Stimulated activated naive CD4-positive, alpha-beta T cell treated with Interleukin-2 at 50 U/mL for 16 hours (primary cell): ENCODE measurements around the gene SLC5A3.

ENCODE experiments used
- DNase-seq: peaks from one replicate; lab custom pipeline; 2025; lab: John Stamatoyannopoulos, UW

SLC5A3 gene

GRCh38 chr21:34073032-34073748, at the start of gene SLC5A3, which contains the start of gene MRPS6:
Gene SLC5A3 (plus strand): TSS chr21:34073578. CDS start chr21:34095199, 21,621 bp downstream.
Gene MRPS6 (plus strand): TSS chr21:34073578. CDS start chr21:34073701, 123 bp downstream.
- DNase-seq = peak; percentile 77

GRCh38 chr21:34023691-34024373, 49.5 kb upstream of the SLC5A3 start:
- no peak for DNase-seq

GRCh38 chr21:34024374-34024693, 49.0 kb upstream of the SLC5A3 start:
- no peak for DNase-seq

- no peak for DNase-seq
Observed at GRCh38 chr21:34027721-34028461, 45.5 kb upstream of the SLC5A3 start.

GRCh38 chr21:34029743-34030528, 43.4 kb upstream of the SLC5A3 start:
- DNase-seq = peak; percentile 45

GRCh38 chr21:34031835-34032370, 41.5 kb upstream of the SLC5A3 start:
- DNase-seq = no peak

GRCh38 chr21:34034369-34035014, 38.9 kb upstream of the SLC5A3 start:
- DNase-seq = no peak

GRCh38 chr21:34035619-34036354, 37.6 kb upstream of the SLC5A3 start:
- no peak for DNase-seq

GRCh38 chr21:34037009-34037795, 36.2 kb upstream of the SLC5A3 start:
- DNase-seq = no peak

GRCh38 chr21:34039678-34040382, 33.5 kb upstream of the SLC5A3 start:
- DNase-seq = no peak

- no peak for DNase-seq
Observed at GRCh38 chr21:34042735-34043134, 30.6 kb upstream of the SLC5A3 start.

- no peak for DNase-seq
Observed at GRCh38 chr21:34043333-34043732, 30.0 kb upstream of the SLC5A3 start.

- no peak for DNase-seq
Observed at GRCh38 chr21:34046917-34047316, 26.5 kb upstream of the SLC5A3 start.

GRCh38 chr21:34047835-34048234, 25.5 kb upstream of the SLC5A3 start:
- DNase-seq = no peak

- no peak for DNase-seq
Observed at GRCh38 chr21:34052171-34052570, 21.2 kb upstream of the SLC5A3 start.

- no peak for DNase-seq
Observed at GRCh38 chr21:34054259-34054658, 19.1 kb upstream of the SLC5A3 start.

GRCh38 chr21:34055615-34056014, 17.8 kb upstream of the SLC5A3 start:
- no peak for DNase-seq

GRCh38 chr21:34061983-34062382, 11.4 kb upstream of the SLC5A3 start:
- no peak for DNase-seq

GRCh38 chr21:34065027-34065426, 8.4 kb upstream of the SLC5A3 start:
- DNase-seq = no peak
